Suppressor macrophage treated with lipopolysaccharide for 4 hours (primary cell): ENCODE measurements around the gene PSG4.
"Not testable (repeated sequence)": the region's sequence is repeated elsewhere in the genome, so short reads cannot be mapped to it uniquely, and the experiment has no call there.

Experiments
- DNase-seq: peaks from one replicate; pipeline ENCODE4 v3.0.0-alpha.2; 2020

Gene PSG4

GRCh38 chr19:43205471-43206105 is at the start of gene PSG4:
TSS of gene PSG4 (minus strand) at chr19:43205638. CDS start at chr19:43205536, 102 bp downstream.
- not testable (repeated sequence) for DNase-seq

- DNase-seq, result not testable (repeated sequence)
These were observed 46.0 kb upstream of the PSG4 start for GRCh38 chr19:43251428-43251827.

DNA sequence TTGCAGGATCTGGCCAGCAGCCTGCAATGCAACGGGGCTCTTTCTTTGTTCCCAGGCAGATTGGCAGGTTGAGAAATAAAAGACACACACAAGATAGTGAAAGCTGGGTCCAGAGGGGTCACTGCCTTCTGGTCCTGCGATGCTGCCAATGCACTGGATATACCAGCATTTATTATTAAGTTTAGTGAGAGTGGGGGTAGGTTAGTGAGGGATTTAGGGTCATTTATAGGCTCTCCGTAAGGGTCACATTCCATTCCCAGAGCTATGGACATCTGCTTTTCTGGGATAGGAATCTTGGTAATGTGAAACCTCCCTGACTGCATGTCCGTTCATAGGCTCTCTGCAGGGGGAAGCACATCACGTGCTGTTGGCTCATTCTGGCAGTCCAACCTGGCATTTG is 44.9 kb upstream of the PSG4 start:
- not testable (repeated sequence) for DNase-seq

GRCh38 chr19:43248635-43249002 is 43.2 kb upstream of the PSG4 start:
- not testable (repeated sequence) for DNase-seq

- not testable (repeated sequence) for DNase-seq
These were observed 41.9 kb upstream of the PSG4 start for GRCh38 chr19:43247243-43247880.

DNA sequence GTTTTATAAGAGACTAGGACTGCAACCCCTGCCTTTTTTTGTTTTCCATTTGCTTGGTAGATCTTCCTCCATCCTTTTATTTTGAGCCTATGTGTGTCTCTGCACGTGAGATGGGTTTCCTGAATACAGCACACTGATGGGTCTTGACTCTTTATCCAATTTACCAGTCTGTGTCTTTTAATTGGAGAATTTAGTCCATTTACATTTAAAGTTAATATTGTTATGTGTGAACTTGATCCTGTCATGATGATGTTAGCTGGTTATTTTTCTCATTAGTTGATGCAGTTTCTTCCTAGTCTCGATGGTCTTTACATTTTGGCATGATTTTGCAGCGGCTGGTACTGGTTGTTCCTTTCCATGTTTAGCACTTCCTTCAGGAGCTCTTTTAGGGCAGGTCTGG is 40.4 kb upstream of the PSG4 start:
- DNase-seq, result not testable (repeated sequence)

DNA sequence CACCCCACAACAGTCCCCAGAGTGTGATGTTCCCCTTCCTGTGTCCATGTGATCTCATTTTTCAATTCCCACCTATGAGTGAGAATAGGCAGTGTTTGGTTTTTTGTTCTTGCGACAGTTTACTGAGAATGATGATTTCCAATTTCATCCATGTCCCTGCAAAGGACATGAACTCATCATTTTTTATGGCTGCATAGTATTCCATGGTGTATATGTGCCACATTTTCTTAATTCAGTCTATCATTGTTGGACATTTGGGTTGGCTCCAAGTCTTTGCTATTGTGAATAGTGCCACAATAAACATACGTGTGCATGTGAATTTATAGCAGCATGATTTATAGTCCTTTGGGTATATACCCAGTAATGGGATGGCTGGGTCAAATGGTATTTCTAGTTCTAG is 36.8 kb upstream of the PSG4 start:
- DNase-seq, result not testable (repeated sequence)

DNA sequence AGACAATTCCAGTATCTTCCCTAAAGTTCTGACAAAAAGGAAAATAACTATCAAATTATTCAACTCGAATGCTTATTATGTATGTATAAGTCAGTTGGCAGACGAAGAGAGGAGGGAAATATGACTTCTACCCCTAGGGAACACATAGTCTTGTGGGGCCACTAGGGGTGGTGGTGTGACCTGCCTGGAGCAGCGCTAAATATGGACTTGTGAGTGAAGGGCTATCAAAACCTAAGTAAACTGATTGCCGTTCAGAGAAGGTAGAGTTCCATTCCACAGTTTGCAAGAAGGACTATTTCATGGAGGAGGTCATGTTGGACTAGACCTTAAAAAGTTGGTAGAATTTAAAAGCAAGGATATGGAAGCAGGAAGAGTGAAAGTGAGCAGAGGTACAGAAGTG is 32.8 kb upstream of the PSG4 start:
- DNase-seq, result not testable (repeated sequence)

DNA sequence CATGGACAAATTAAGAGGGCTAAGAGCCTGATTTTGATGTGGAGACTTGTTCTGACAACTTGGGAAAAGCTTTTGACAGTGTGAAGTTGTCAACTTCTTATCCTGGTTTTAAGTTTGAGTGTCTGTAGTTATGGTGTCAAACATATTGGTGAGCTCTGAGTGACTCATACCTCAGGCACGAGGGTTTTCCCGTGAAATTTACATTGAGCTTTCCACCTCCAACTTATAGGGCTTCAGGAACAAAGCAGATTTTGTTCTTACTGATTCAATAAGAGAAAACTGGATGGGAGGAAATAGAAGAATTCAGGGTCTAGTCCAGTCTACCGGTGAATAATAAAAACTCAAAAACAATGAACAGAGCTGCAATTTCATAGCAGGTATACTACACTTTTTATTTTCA is 30.2 kb upstream of the PSG4 start:
- DNase-seq, result not testable (repeated sequence)

- no peak for DNase-seq
These were observed 23.9 kb upstream of the PSG4 start for GRCh38 chr19:43229315-43229714.

DNA sequence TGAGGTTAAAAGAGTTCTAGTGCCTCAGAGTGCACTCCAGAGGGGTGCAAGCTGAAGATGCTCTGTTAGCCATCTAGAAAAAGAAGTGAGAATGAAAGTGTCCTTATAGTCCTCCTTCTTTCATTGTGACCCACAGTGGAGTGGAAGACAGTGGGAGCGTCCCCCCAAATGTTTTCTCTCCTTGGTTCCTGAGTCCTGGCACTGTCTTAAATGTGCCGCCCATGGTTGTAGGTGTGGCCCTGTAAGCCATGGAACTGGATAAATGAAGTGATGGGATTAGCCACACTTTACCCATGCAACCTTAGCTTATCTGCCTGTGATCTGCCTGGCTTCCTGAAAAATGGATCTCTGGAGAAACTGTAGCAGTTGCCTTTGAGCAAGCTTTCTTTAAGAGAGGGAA is 23.3 kb upstream of the PSG4 start:
- not testable (repeated sequence) for DNase-seq

- not testable (repeated sequence) for DNase-seq
These were observed 21.5 kb upstream of the PSG4 start for GRCh38 chr19:43226986-43227385.

DNA sequence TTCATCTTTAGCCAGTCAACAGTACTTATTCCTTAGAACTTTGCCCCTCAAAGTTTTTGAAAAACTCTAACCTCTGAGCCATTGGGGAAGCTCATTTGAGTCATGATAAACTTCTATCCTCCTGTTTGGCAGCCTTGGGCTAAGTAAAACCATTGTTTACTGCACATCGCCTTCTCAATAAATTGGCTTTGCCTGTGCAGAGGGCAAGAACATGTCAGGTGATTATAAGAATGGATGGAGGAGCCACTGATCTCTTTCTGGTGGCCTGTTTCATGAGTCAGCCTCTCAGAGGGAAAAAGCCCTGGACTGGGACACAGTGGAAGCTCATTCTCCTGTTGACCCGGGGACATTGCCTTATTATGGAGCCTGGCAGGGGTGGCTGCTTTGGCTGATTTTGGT is 19.4 kb upstream of the PSG4 start:
- DNase-seq, result no peak

DNA sequence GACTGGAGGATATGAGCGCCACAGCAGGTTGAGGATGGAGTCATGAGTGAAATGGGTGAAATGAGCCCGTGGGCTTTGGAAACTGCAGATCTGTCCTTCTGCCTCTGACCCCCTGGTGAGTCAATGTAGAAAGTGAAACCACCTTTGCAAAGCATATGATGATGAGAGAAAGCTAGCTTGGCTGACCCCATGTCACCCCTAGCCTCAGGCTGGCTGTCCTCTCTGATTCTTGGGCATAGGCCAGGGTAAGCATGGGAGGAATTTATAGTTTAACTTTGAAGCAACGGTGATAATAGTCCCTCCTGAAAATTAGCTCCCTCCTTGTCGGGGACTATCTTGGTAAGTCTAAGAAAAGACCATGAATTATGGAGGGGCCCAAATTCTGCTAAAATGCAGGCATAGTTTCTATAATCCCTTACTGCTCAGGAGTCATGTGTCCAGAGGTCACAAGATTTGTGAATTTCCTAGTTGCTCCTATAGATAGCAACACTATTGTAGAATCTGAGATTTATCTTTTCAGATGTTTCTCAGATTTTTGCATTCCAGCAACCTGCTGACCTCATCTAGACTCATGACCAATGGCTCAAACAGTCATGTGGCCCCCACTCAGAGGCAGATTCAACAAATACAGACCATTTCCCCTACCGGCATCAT is 18.9 kb upstream of the PSG4 start:
- DNase-seq, result peak; percentile 0

GRCh38 chr19:43221891-43222290 is 16.5 kb upstream of the PSG4 start:
- not testable (repeated sequence) for DNase-seq

- not testable (repeated sequence) for DNase-seq
These were observed 13.7 kb upstream of the PSG4 start for GRCh38 chr19:43219136-43219535.

DNA sequence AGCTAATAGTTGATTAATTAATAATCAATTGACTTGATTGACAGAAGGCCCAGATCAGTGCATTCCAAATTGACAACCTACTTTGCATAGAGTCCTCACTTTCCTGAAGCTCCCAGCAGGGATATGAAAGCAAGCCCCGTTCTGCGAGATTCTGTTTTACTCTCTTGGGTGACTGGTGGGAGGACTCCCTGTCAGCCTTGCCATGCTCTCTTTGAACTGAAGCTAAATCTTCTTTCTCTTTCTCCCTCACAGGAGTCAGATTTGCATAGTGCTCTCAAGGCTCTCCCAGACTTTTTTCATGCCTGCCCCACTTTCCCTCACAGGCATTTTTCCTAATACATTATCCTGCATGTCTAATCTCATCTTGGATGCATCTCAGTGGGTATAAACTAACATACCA is 10.4 kb upstream of the PSG4 start:
- DNase-seq, result not testable (repeated sequence)

- DNase-seq, result no peak
These were observed 2.6 kb upstream of the PSG4 start for GRCh38 chr19:43207991-43208390.

GRCh38 chr19:43207174-43207573 is 1.7 kb upstream of the PSG4 start:
- not testable (repeated sequence) for DNase-seq

DNA sequence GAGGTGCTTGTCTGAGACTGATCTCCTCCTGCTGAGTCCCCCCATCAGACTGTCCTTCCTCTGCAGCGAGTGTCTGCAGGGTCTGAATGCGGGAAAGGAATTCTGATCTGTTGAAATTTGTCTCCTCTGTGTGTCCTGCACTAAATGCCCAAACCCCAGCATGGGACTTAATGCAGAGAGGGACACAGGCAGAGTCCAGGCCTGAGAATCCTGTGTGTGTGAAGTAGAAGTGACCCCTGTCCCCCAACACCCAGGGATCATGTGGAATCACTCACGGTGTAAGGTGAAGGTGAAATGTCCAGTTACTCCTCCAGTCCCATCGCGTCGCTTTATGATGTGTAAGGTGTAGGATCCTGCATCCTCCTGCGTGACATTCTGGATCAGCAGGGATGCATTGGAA is 1.8 kb downstream of the PSG4 start:
- DNase-seq, result not testable (repeated sequence)

GRCh38 chr19:43201891-43202290 is 3.5 kb downstream of the PSG4 start:
- not testable (repeated sequence) for DNase-seq

- DNase-seq, result not testable (repeated sequence)
These were observed 4.1 kb downstream of the PSG4 start for GRCh38 chr19:43201337-43201801.

- not testable (repeated sequence) for DNase-seq
These were observed 6.6 kb downstream of the PSG4 start for GRCh38 chr19:43198686-43199419.
